Uterus (tissue), 2 donors: ENCODE measurements around the gene LDHAL6A.

ENCODE experiments used
- CTCF ChIP-seq, 4 experiments: fragments of 200-600 bp in 2 of 4; fragments of 450-650 bp in 2 of 4; sonication (generic) in 2 of 4; IDR thresholded peaks; one replicate each; pipeline ENCODE4 v1.5.1; 2016 to 2019; ENCODE audit warnings: antibody characterized with exemption in 4 of 4, mild to moderate bottlenecking in 2 of 4, moderate library complexity in 1 of 4
- POLR2A ChIP-seq, 2 donors: fragments of 450-650 bp; IDR thresholded peaks; one replicate each; pipeline ENCODE4 v1.6.1; 2016; ENCODE audit warnings: antibody characterized with exemption in 2 of 2, mild to moderate bottlenecking in 1 of 2, moderate library complexity in 1 of 2

DNA sequence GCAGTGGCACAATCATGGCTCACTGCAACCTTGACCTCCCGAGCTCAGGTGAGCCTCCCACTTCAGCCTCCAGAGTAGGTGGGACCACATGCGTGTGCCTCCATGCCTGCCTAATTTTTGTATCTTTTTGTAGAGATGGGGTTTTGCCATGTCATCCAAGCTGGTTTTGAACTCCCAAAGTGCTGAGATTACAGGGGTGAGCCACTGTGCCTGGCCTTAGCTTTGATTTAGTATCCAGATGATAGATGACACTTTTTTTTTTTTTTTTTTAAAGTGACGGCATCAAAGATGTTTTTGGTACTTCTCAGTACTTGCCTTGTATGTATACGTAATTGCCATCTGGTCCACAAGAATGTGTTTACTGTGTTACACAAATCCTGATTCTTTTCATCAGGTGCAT, 23.4 kb downstream of the LDHAL6A start:
- TF ChIP-seq CTCF (IDR thresholded peaks at IDR 0.05) (no peak), POLR2A (IDR thresholded peaks at IDR 0.05) (no peak)
